Measurements from ENCODE around the gene SCP2. TPM values are rescaled to one million over a fixed set of nuclear protein-coding genes. Genes with fewer than 3 reads are reported as not detected.

SCP2 gene
- total and polyA plus RNA-seq, 2 experiments from 2014 or later: 131 to 236 TPM

- no peak for TF ChIP-seq CTCF (IDR thresholded peaks at IDR 0.05; ENCODE audit: low read depth, low read length)
- H3K27ac ChIP-seq: no peak overlapping the region
- no peak for DNase-seq (ENCODE audit: low read depth in 1 of 2, low spot score in 1 of 2)
- no peaks in the 10 kb centered on the region for H3K27me3 ChIP-seq
- no peaks in the 10 kb centered on the region for H3K36me3 ChIP-seq
- no peaks in the 10 kb centered on the region for H3K9me3 ChIP-seq (ENCODE audit: low read depth)
- peaks cover 3% of the 10 kb centered on the region for H3K4me1 ChIP-seq (ENCODE audit: low read depth)
- H3K4me3 ChIP-seq: no peak overlapping the region
These were observed 161.7 kb downstream of the SCP2 start for GRCh38 chr1:53088616-53089300.

GRCh38 chr1:53089478-53090226 is 162.6 kb downstream of the SCP2 start:
- no peak overlapping the region for H3K27ac ChIP-seq
- H3K4me1 ChIP-seq (ENCODE audit: low read depth): no peaks in the 10 kb centered on the region
- H3K9me3 ChIP-seq (ENCODE audit: low read depth): no peaks in the 10 kb centered on the region
- DNase-seq (ENCODE audit: low read depth in 1 of 2, low spot score in 1 of 2): peak in 1 of 2 donors; percentile 46
- no peaks in the 10 kb centered on the region for H3K36me3 ChIP-seq
- H3K27me3 ChIP-seq: no peaks in the 10 kb centered on the region
- no peak for TF ChIP-seq CTCF (IDR thresholded peaks at IDR 0.05; ENCODE audit: low read depth, low read length)
- H3K4me3 ChIP-seq: no peak overlapping the region

GRCh38 chr1:53090227-53091147 is 163.4 kb downstream of the SCP2 start:
- no peak overlapping the region for H3K27ac ChIP-seq
- no peak overlapping the region for H3K4me3 ChIP-seq
- H3K4me1 ChIP-seq (ENCODE audit: low read depth): no peaks in the 10 kb centered on the region
- DNase-seq (ENCODE audit: low read depth in 1 of 2, low spot score in 1 of 2): no peak
- H3K9me3 ChIP-seq (ENCODE audit: low read depth): no peaks in the 10 kb centered on the region
- TF ChIP-seq CTCF (IDR thresholded peaks at IDR 0.05; ENCODE audit: low read depth, low read length): no peak
- H3K36me3 ChIP-seq: no peaks in the 10 kb centered on the region
- H3K27me3 ChIP-seq: no peaks in the 10 kb centered on the region

- Histone ChIP-seq H3K4me3 (no peak overlapping the region), H3K4me1 (ENCODE audit: low read depth) (no peaks in the 10 kb centered on the region), H3K27me3 (no peaks in the 10 kb centered on the region), H3K9me3 (ENCODE audit: low read depth) (no peaks in the 10 kb centered on the region), H3K36me3 (no peaks in the 10 kb centered on the region), H3K27ac (no peak overlapping the region)
- no peak for TF ChIP-seq CTCF (IDR thresholded peaks at IDR 0.05; ENCODE audit: low read depth, low read length)
- DNase-seq (ENCODE audit: low read depth in 1 of 2, low spot score in 1 of 2): peak in 1 of 2 donors; percentile 63
These were observed 165.0 kb downstream of the SCP2 start for GRCh38 chr1:53091841-53092645.
